ENCODE data around the gene REEP2.
"Not testable (repeated sequence)": the region's sequence is repeated elsewhere in the genome, so short reads cannot be mapped to it uniquely, and the experiment has no call there.

The REEP2 gene

DNA sequence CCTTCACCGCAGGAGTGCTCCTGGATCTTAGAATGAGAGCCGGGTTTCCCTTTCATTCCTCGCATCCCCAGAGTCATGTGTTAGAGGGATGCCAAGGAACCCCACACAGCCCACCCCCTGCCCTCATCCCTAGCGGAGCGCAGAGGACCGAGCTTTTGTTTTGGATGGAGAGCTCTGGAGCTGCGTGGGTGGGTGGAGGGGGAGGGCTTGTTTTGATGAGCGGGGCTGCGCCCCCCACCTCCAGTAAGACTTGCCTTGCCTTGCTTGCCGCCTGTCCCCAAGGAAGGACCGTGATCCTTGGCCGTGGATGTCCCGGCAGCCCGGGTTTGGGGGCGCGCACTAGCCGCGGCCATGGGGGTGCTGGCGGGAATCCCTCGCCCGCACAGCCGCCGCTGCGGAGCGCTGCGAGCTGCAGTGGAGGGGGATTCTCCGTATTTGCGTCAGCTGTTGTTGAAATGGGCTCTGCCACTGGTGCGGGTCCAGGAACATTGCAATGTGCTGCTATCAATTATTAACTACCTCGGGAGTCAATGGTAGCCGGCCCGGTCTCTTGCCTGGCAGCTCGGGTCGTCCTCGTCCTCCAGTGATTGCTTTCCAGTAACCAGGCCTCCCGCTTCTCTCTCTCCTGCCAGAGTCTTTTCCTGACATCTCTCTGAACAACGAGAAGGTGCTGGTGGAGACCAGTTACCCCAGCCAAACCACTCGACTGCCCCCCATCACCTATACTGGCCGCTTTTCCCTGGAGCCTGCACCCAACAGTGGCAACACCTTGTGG, 27.5 kb downstream of the REEP2 start:
- DNase-seq (ENCODE audit: low read depth in 3 of 3) = no peak

GRCh38 chr5:138466900-138467710, 28.2 kb downstream of the REEP2 start:
- DNase-seq (ENCODE audit: low read depth in 3 of 3) = no peak

DNA sequence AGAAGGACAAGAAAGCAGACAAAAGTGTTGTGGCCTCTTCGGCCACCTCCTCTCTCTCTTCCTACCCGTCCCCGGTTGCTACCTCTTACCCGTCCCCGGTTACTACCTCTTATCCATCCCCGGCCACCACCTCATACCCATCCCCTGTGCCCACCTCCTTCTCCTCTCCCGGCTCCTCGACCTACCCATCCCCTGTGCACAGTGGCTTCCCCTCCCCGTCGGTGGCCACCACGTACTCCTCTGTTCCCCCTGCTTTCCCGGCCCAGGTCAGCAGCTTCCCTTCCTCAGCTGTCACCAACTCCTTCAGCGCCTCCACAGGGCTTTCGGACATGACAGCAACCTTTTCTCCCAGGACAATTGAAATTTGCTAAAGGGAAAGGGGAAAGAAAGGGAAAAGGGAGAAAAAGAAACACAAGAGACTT, 28.9 kb downstream of the REEP2 start:
- DNase-seq (ENCODE audit: low read depth in 3 of 3) = no peak

DNA sequence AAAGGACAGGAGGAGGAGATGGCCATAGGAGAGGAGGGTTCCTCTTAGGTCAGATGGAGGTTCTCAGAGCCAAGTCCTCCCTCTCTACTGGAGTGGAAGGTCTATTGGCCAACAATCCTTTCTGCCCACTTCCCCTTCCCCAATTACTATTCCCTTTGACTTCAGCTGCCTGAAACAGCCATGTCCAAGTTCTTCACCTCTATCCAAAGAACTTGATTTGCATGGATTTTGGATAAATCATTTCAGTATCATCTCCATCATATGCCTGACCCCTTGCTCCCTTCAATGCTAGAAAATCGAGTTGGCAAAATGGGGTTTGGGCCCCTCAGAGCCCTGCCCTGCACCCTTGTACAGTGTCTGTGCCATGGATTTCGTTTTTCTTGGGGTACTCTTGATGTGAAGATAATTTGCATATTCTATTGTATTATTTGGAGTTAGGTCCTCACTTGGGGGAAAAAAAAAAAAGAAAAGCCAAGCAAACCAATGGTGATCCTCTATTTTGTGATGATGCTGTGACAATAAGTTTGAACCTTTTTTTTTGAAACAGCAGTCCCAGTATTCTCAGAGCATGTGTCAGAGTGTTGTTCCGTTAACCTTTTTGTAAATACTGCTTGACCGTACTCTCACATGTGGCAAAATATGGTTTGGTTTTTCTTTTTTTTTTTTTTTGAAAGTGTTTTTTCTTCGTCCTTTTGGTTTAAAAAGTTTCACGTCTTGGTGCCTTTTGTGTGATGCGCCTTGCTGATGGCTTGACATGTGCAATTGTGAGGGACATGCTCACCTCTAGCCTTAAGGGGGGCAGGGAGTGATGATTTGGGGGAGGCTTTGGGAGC, 29.5 kb downstream of the REEP2 start:
- DNase-seq (ENCODE audit: low read depth in 3 of 3) = no peak

- DNase-seq (ENCODE audit: low read depth in 3 of 3) = no peak
Measured at GRCh38 chr5:138468966-138469539, 30.2 kb downstream of the REEP2 start.

GRCh38 chr5:138469540-138470321, 30.9 kb downstream of the REEP2 start:
- no peak for DNase-seq (ENCODE audit: low read depth in 3 of 3)

- DNase-seq (ENCODE audit: low read depth in 3 of 3) = no peak
Measured at GRCh38 chr5:138470322-138471051, 31.6 kb downstream of the REEP2 start.

DNA sequence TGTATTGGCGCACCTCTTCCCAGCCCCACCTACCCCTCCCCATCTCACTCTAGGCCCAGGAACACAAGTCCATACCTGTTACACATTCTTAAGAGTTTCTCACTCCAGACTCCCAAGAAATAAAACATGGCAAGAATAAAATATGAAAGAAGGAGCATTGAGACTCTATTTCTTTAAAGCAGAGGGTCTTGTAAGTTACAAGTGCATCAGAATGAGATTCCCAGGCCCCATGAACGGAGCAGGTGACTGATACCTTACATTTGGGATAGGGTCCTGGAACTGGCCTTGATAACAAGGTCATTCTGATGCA, 32.1 kb downstream of the REEP2 start:
- no peak for DNase-seq (ENCODE audit: low read depth in 3 of 3)

GRCh38 chr5:138472353-138472752, 33.5 kb downstream of the REEP2 start:
- no peak for DNase-seq (ENCODE audit: low read depth in 3 of 3)

GRCh38 chr5:138473151-138473550, 34.3 kb downstream of the REEP2 start:
- not testable (repeated sequence) for DNase-seq (ENCODE audit: low read depth in 3 of 3)

- no peak for DNase-seq (ENCODE audit: low read depth in 3 of 3)
Measured at GRCh38 chr5:138476918-138477317, 38.1 kb downstream of the REEP2 start.

GRCh38 chr5:138482638-138483037, 43.8 kb downstream of the REEP2 start:
- DNase-seq (ENCODE audit: low read depth in 3 of 3) = no peak

DNA sequence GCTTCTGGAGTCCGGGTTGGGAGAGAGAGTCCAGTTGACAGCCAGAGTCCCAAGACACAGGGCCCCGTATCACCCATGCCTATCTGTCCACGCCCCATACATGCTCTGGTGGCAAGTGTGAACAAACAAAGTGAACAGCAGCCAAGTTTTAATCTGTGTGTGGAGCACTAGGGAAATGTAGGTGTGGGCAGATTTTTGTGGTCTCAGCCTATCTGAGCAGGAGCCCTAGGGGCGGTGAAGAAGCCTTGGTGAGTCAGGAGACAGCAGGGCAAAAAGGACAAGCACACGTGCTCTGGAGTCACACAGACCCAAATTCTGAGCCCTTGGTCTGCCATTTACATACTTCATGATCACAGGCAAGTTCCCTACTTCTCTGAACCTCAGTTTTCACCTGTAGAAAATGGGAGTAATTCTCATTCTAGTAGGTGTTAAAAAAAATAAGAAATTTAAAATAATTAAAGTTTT, 49.7 kb downstream of the REEP2 start:
- DNase-seq (ENCODE audit: low read depth in 3 of 3) = no peak

- no peak for DNase-seq (ENCODE audit: low read depth in 3 of 3)
Measured at GRCh38 chr5:138489683-138490061, 50.8 kb downstream of the REEP2 start.

- no peak for DNase-seq (ENCODE audit: low read depth in 3 of 3)
Measured at GRCh38 chr5:138490648-138491283, 51.9 kb downstream of the REEP2 start.

- no peak for DNase-seq (ENCODE audit: low read depth in 3 of 3)
Measured at GRCh38 chr5:138491284-138491648, 52.4 kb downstream of the REEP2 start.

DNA sequence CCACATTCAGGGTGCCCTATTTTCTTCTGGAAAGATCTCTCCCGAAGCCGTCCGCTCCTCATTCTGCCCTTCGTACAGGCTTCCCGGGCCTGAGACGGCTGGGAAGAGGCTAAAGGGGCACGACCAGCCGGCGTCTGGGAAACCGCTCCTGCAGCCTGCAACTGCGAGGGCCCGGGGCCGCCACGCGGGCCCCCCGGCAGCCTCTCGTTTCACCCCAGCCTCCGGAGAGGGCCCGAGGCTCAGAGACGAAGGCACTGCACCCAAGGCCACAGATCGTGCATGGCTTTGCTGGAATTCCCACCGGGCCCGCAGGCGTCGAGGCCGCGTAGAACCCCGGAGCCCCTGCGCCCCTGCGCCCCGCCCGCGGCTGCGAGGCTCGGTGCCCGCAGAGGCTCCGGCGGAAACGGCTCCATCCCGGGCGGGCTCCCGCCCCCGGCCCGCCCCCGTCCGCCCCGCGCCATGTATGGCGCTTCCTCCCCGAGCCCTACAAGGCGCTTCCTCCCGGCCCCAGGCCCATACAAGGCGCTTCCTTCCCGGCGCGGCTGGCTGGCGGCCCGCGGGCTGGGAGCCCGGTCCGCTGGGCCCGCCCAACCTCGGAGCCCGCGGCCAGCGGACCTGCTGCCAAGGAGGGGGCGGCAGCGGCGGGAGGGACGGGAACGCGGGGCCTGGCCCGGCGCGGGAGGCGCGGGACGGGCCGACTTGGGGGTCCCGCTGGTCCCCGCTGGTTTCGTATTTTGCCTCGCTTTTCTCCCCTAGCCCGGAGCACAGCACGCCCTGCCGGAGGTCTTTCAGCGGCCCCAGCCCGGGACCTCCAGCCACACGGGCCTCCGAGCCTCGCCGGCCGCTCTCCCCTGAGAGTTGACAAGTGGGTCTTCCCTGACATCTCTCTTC, 53.1 kb downstream of the REEP2 start:
- DNase-seq (ENCODE audit: low read depth in 3 of 3) = peak; percentile 67 to 80 (median 69)

- no peak for DNase-seq (ENCODE audit: low read depth in 3 of 3)
Measured at GRCh38 chr5:138492560-138493045, 53.7 kb downstream of the REEP2 start.

GRCh38 chr5:138495351-138495750, 56.5 kb downstream of the REEP2 start:
- no peak for DNase-seq (ENCODE audit: low read depth in 3 of 3)

Measured in stimulated activated CD4-positive, alpha-beta T cell treated with anti-CD3 and anti-CD28 coated beads, TNF-alpha, amount 100 ng/mL, for 48 hours (primary cell).